Omental fat pad (tissue), 4 donors: Measurements from ENCODE around the gene CCDC88B. TPM values are rescaled to one million over a fixed set of nuclear protein-coding genes. Genes with fewer than 3 reads are reported as not detected.

Experiments used
- ATAC-seq: fragments of 150-250 bp; one replicate; pipeline ENCODE4 v1.9.1; 2016; ENCODE audit warnings: mild to moderate bottlenecking, moderate library complexity; ENCODE audit not compliant: low FRiP score
- DNase-seq: peaks from one replicate; pipeline ENCODE4 v3.0.0-alpha.2; 2019; ENCODE audit warnings: low spot score
- total RNA-seq, 4 donors: library from RNA; depleted of rRNA; stranded (reverse); fragments of >200 nt; gene quantifications; one replicate each; pipeline ENCODE4 v1.1.0, GENCODE V29; 2016
- TF ChIP-seq, protein P1 (sequence below), 3 donors: fragments of 450-650 bp; IDR thresholded peaks; one replicate each; pipeline ENCODE4 v1.5.1; 2016 to 2017; ENCODE audit warnings: antibody characterized with exemption in 3 of 3, mild to moderate bottlenecking in 3 of 3, moderate library complexity in 2 of 3

CCDC88B gene
- total RNA-seq, 4 donors from 2014 or later = 6.2 to 24.1 (median 10.3) TPM

DNA sequence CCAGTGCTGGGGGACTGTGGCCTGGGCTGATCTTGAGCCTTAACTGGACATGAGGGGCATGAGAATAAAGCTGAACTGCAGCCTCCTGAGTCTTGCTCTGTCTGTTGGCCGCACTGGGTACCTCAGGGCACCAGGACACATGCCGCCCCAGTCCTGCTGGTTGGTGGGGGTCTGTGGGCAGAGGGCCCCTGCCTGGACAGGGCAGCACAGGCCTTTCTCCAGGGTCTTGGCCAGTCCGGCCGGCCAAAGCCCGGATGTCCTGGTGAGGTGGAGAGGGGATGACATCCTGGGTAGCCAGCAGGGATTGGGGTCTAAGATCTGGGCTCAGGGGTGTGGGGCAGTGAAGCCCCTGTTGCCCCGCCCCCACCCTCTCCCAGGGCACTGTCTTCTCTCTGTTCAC, 17.4 kb downstream of the CCDC88B start:
- DNase-seq (no peak), ATAC-seq (no peak)
- TF ChIP-seq, protein P1, sequence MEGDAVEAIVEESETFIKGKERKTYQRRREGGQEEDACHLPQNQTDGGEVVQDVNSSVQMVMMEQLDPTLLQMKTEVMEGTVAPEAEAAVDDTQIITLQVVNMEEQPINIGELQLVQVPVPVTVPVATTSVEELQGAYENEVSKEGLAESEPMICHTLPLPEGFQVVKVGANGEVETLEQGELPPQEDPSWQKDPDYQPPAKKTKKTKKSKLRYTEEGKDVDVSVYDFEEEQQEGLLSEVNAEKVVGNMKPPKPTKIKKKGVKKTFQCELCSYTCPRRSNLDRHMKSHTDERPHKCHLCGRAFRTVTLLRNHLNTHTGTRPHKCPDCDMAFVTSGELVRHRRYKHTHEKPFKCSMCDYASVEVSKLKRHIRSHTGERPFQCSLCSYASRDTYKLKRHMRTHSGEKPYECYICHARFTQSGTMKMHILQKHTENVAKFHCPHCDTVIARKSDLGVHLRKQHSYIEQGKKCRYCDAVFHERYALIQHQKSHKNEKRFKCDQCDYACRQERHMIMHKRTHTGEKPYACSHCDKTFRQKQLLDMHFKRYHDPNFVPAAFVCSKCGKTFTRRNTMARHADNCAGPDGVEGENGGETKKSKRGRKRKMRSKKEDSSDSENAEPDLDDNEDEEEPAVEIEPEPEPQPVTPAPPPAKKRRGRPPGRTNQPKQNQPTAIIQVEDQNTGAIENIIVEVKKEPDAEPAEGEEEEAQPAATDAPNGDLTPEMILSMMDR (IDR thresholded peaks at IDR 0.05) = no peak

DNA sequence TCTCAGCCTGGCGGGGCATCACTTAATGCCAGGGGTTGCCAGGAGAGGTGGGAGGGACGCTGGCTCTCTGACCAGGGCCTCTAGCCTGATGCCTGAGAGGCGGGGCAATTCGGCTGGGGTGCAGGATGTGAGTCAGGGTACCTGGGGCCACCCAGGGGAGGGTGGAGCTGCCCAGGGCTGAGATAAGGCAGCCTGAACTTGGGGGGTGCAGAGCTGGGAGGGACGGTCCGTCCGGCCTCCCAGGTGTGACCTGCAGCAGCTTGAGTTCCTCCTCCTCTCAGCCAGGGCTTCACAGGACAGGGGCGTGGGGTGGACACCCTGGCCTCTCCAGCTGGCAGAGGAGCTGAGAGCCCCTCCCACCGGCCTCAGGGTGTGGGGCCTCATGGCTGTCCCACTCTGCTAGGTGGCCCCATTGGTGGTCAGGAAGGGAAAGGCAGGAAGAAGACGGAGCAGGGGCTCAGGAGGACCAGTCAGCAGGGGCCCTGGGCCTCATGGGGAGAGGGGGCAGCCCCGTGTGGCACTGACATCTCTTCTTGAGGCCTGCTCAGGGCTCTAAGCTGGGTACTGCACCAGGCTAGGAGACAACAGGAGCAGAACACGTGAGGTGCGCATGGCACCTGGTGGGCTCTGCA, 18.0 kb downstream of the CCDC88B start:
- ATAC-seq (peak; percentile 43), DNase-seq (no peak)
- TF ChIP-seq, protein P1 (IDR thresholded peaks at IDR 0.05) = no peak

DNA sequence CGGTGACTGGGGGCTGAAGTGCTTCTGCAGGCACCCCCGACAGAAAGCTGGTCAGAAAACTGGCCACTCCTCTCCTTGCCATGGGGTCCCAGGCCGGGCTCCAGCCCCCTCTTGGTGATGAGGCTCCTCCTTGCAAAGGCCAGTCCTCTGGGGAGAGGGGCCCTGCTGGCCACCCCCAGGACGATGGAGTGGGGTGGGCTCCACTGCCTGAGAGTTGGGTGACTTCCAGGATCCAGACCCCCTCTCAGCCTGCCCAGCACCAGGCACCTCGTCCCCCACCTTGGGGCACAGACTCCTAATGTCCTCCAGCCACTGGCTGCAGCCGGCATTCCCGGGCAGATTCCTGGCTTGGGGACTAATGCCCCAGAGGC, 18.5 kb downstream of the CCDC88B start:
- ATAC-seq = no peak

DNA sequence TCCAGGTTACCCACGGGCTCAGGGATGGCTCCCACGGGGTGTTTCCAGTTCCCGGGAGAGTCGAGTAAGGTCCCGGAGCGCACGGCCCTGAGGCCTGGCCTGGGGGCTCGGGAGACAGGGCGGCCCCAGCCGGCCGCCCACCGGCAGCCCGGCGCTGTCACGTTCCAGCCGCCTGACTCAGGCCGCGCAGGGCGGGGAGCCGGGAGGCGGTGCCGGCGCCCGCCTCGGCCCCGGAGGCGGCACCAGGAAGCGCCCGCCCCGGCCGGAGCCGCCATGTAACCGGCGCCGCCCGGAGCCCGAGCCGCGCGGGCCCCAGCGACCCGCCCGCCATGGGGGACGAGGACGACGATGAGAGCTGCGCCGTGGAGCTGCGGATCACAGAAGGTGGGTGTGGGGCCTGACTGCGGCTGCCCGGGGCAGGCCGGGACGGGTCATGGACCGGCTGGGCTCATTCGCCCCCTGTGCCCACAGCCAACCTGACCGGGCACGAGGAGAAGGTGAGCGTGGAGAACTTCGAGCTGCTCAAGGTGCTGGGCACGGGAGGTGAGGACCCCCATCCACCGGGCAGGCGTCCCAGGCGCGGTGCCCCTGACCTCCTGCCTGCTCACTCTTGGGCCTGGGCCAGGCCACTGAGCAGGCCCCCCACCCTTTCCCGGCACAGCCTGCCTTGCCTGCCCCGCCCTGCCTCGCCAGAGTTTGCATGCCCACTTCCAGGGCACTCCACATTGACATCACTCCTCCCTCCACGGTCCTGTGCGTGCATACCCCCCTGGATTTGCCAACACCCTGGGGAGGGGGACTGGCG, 19.1 kb downstream of the CCDC88B start, which contains the start of gene RPS6KA4:
Gene RPS6KA4 (plus strand): TSS at position 256 of the 805 bp plus-strand sequence. CDS start 74 bp downstream, at position 330.
- ATAC-seq (peak; percentile 86), DNase-seq (no peak)

More for the DNA sequence above, 18.5 kb downstream of the CCDC88B start:
- DNase-seq = no peak
- TF ChIP-seq, protein P1 (IDR thresholded peaks at IDR 0.05) = no peak

DNA sequence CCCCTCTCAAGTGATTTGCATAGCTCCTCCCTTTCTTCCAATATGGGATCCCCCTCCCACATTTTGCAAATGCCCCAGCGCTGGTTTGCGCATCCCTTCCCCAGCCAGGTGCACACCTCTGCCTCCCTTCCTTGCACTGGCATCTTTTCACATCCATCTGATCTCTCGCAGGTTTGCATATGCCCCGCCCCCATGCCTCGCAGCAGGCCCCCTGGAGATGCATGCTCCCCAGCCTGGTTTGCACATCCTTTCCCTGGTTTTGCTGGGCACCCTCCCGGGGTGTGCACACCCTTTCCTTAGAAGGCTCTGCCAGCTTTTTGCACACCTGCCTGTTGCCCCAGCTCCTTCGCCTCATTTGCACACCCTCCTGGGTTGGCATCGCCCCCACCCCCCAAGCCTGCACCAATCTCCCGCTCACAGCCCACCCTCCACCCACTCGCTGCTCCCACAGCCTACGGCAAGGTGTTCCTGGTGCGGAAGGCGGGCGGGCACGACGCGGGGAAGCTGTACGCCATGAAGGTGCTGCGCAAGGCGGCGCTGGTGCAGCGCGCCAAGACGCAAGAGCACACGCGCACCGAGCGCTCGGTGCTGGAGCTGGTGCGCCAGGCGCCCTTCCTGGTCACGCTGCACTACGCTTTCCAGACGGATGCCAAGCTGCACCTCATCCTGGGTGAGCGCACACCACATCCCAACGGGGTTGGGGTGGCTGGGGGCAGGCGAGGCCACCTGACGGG, 19.9 kb downstream of the CCDC88B start:
- TF ChIP-seq, protein P1 (IDR thresholded peaks at IDR 0.05) = no peak
- DNase-seq = no peak
- ATAC-seq = no peak

More for the DNA sequence above, 19.1 kb downstream of the CCDC88B start, which contains the start of gene RPS6KA4:
- TF ChIP-seq, protein P1 (IDR thresholded peaks at IDR 0.05) = no peak

- TF ChIP-seq, protein P1 (IDR thresholded peaks at IDR 0.05) = no peak
- no peak for ATAC-seq
- no peak for DNase-seq
Observed at GRCh38 chr11:64360448-64360921, 20.5 kb downstream of the CCDC88B start.
